ENCODE measurements around the gene CROCC2.

DNA sequence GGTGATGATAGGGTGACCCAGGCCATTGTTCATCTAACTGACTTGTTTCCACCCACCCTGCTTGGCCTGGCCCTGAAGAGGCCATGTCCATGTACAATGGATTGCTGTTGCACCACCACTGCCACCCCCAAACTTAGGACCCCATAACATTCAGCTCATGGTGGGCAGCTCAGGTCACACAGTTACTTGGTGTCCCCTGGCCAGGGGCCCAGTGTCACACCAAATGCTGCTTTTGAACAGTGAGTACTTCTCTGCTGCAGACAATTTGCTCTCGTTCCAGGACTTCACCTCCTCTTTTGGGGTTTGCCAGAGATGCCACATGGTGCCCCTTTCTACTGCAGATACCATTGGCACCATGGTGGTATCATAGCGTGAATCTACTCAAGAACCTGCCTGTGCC lies 21.9 kb upstream of the CROCC2 start:
- TF ChIP-seq CTCF (IDR thresholded peaks at IDR 0.05) (no peak), POLR2A (IDR thresholded peaks at IDR 0.05) (no peak)
